Gastroesophageal sphincter (tissue), 4 donors: ENCODE results near the gene NPHP4. TPM values are rescaled to one million over a fixed set of nuclear protein-coding genes. Genes with fewer than 3 reads are reported as not detected.

ENCODE experiments used
- ATAC-seq: fragments of 150-250 bp; one replicate; pipeline ENCODE4 v1.9.1; 2016; ENCODE audit warnings: mild to moderate bottlenecking, moderate library complexity
- H3K27ac ChIP-seq, 4 donors: fragments of 200-600 bp; sonication (generic) in 3 of 4; 1 replicate in 3 of 4; 2 replicates in 1 of 4; pipeline ENCODE4 v1.5.1; 2016 to 2019
- H3K27me3 ChIP-seq: fragments of 200-600 bp; sonication (generic); one replicate; pipeline ENCODE4 v1.5.1; 2019
- H3K36me3 ChIP-seq, 2 donors: fragments of 200-600 bp; sonication (generic); one replicate each; pipeline ENCODE4 v1.5.1; 2019; ENCODE audit warnings: control low read depth in 1 of 2
- H3K4me1 ChIP-seq, 3 donors: fragments of 200-600 bp; sonication (generic); 1 replicate in 2 of 3; 2 replicates in 1 of 3; pipeline ENCODE4 v1.5.1; 2016 to 2019; ENCODE audit warnings: control low read depth in 2 of 3
- H3K4me3 ChIP-seq, 2 donors: fragments of 200-600 bp; sonication (generic); one replicate each; pipeline ENCODE4 v1.5.1; 2019; ENCODE audit warnings: mild to moderate bottlenecking in 1 of 2, moderate library complexity in 1 of 2
- H3K9me3 ChIP-seq, 3 donors: fragments of 200-600 bp; sonication (generic); one replicate each; pipeline ENCODE4 v1.5.1; 2017 to 2019; ENCODE audit warnings: control low read depth in 2 of 3
- CTCF ChIP-seq, 4 experiments: fragments of 200-600 bp in 2 of 4; fragments of 450-650 bp in 2 of 4; sonication (generic) in 1 of 4; IDR thresholded peaks; one replicate each; pipeline ENCODE4 v1.5.1; 2017 to 2019; ENCODE audit warnings: antibody characterized with exemption in 4 of 4, mild to moderate bottlenecking in 2 of 4, moderate library complexity in 2 of 4
- EP300 ChIP-seq: sonication (generic); formaldehyde crosslinking; IDR thresholded peaks from one replicate; pipeline ENCODE4 v1.6.1; 2017; ENCODE audit warnings: antibody characterized with exemption, mild to moderate bottlenecking
- POLR2A ChIP-seq, 2 donors: fragments of 450-650 bp; IDR thresholded peaks; one replicate each; pipeline ENCODE4 v1.6.1; 2017; ENCODE audit warnings: antibody characterized with exemption in 2 of 2, mild to moderate bottlenecking in 2 of 2, moderate library complexity in 1 of 2
- POLR2AphosphoS5 ChIP-seq: sonication (generic); formaldehyde crosslinking; IDR thresholded peaks from one replicate; pipeline ENCODE4 v1.6.1; 2017; ENCODE audit warnings: antibody characterized with exemption
- WGBS, 2 donors: methylation state at CpG; one replicate each; pipeline ENCODE4 v1.1.5; 2018; ENCODE audit warnings: low coverage in 1 of 2; 5-methylcytosine and 5-hydroxymethylcytosine counted together
- total RNA-seq, 4 donors: library from RNA; depleted of rRNA; stranded (reverse); fragments of >200 nt; gene quantifications; one replicate each; pipeline ENCODE4 v1.1.0, GENCODE V29; 2016

The NPHP4 gene
- total RNA-seq, 4 donors from 2014 or later, result 5.7 to 9.7 (median 6.2) TPM

GRCh38 chr1:5843521-5844096, 148.6 kb downstream of the NPHP4 start:
- TF ChIP-seq POLR2A (IDR thresholded peaks at IDR 0.05) (no peak), EP300 (no peak), CTCF (IDR thresholded peaks at IDR 0.05) (no peak), POLR2AphosphoS5 (no peak)
- H3K4me3 ChIP-seq, result no peak overlapping the region
- H3K9me3 ChIP-seq, result no peaks in the 10 kb centered on the region
- no peak for ATAC-seq
- no peak overlapping the region for H3K27ac ChIP-seq
- H3K36me3 ChIP-seq, result no peaks in the 10 kb centered on the region
- WGBS, 2 donors, result 62% methylated on average over 2 of the region's 13 CpGs; no CpG with 5 or more reads in 1 of the 2 donors
- no peaks in the 10 kb centered on the region for H3K4me1 ChIP-seq
- H3K27me3 ChIP-seq, result peaks cover 80% of the 10 kb centered on the region

GRCh38 chr1:5842679-5843078, 149.5 kb downstream of the NPHP4 start:
- Histone ChIP-seq H3K4me3 (no peak overlapping the region), H3K36me3 (no peaks in the 10 kb centered on the region), H3K4me1 (no peaks in the 10 kb centered on the region), H3K27me3 (peaks cover 82% of the 10 kb centered on the region), H3K27ac (no peak overlapping the region), H3K9me3 (no peaks in the 10 kb centered on the region)
- 100% methylated on average over 1 of the region's 13 CpGs for WGBS, 2 donors
- no peak for ATAC-seq
- TF ChIP-seq CTCF (IDR thresholded peaks at IDR 0.05), result no peak
- TF ChIP-seq POLR2AphosphoS5, result no peak
- no peak for TF ChIP-seq EP300
- TF ChIP-seq POLR2A (IDR thresholded peaks at IDR 0.05), result no peak

GRCh38 chr1:5840551-5841001, 151.6 kb downstream of the NPHP4 start:
- ATAC-seq, result no peak
- peaks cover 78% of the 10 kb centered on the region for H3K27me3 ChIP-seq
- H3K4me1 ChIP-seq, result no peaks in the 10 kb centered on the region
- H3K27ac ChIP-seq, result no peak overlapping the region
- no peaks in the 10 kb centered on the region for H3K9me3 ChIP-seq
- H3K4me3 ChIP-seq, result no peak overlapping the region
- TF ChIP-seq CTCF (IDR thresholded peaks at IDR 0.05) (no peak), EP300 (no peak), POLR2AphosphoS5 (no peak), POLR2A (IDR thresholded peaks at IDR 0.05) (no peak)
- H3K36me3 ChIP-seq, result no peaks in the 10 kb centered on the region
- WGBS, 2 donors, result 64 to 90% methylated on average over 2 to 5 of the region's 16 CpGs

- H3K4me3 ChIP-seq, result no peak overlapping the region
- TF ChIP-seq POLR2A (IDR thresholded peaks at IDR 0.05) (no peak), POLR2AphosphoS5 (no peak), EP300 (no peak), CTCF (IDR thresholded peaks at IDR 0.05) (no peak)
- H3K27ac ChIP-seq, result no peak overlapping the region
- 59 to 60% methylated on average over 3 of the region's 11 CpGs for WGBS, 2 donors
- H3K9me3 ChIP-seq, result no peaks in the 10 kb centered on the region
- no peaks in the 10 kb centered on the region for H3K36me3 ChIP-seq
- no peak for ATAC-seq
- no peaks in the 10 kb centered on the region for H3K4me1 ChIP-seq
- peaks cover 77% of the 10 kb centered on the region for H3K27me3 ChIP-seq
Measured at GRCh38 chr1:5839881-5840550, 152.2 kb downstream of the NPHP4 start.
